ENCODE results near the gene ANO2.

DNA sequence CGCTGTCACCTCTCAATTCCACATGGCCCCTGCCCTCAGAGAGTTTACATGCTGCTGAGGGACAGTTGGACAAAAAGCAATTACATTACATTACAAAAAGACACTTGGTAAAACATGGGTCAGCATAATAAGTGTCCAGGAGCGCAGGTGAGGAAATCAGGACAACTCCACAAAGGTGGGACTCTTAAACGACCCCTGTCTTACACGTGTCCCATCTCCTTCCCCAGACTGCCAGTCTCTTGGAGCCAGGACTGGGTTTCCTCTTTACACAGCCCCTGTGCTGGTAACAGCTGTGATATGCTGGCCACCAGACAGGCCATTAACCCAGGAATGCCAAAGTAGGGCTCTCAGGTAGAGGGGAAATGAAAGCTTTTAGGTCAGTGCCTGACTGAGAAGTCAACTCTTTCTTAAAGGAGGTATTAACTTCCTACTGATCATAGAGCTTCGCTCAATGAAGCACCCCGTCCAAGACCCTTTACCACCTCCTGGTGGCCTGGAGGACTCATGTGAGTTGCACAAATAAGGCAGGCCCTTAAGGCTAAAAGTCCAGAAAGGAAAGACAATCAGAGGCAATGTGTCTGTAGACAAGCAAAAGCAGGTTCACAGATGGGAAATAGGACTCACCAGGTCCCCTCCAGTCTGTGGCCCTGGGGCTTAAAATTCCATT is 55.5 kb downstream of the ANO2 start:
- no peak for TF ChIP-seq GATA2 (IDR thresholded peaks at IDR 0.05; ENCODE audit: low read depth, low read length)
- no peak for TF ChIP-seq GATA3 (IDR thresholded peaks at IDR 0.05; ENCODE audit: low read depth, low read length)
